ENCODE measurements around the gene FAM181B. TPM values are rescaled to one million over a fixed set of nuclear protein-coding genes. Genes with fewer than 3 reads are reported as not detected.

The FAM181B gene
- total RNA-seq, 2 donors from 2014 or later: 1.0 to 5.9 TPM

GRCh38 chr11:82711648-82712047, 22.0 kb downstream of the FAM181B start:
- Histone ChIP-seq H3K36me3 (replicated peaks in 1 of 2; ENCODE audit: insufficient read depth in 1 of 2, low read depth in 2 of 2) (no peaks in the 10 kb centered on the region), H3K4me1 (no peaks in the 10 kb centered on the region), H3K4me3 (no peak overlapping the region), H3K9me3 (no peaks in the 10 kb centered on the region), H3K27me3 (no peaks in the 10 kb centered on the region), H3K27ac (no peak overlapping the region)
- DNase-seq (no peak), ATAC-seq (no peak)
- intact Hi-C loops (cut with DNase I): no loop called here
- TF ChIP-seq, protein P1, sequence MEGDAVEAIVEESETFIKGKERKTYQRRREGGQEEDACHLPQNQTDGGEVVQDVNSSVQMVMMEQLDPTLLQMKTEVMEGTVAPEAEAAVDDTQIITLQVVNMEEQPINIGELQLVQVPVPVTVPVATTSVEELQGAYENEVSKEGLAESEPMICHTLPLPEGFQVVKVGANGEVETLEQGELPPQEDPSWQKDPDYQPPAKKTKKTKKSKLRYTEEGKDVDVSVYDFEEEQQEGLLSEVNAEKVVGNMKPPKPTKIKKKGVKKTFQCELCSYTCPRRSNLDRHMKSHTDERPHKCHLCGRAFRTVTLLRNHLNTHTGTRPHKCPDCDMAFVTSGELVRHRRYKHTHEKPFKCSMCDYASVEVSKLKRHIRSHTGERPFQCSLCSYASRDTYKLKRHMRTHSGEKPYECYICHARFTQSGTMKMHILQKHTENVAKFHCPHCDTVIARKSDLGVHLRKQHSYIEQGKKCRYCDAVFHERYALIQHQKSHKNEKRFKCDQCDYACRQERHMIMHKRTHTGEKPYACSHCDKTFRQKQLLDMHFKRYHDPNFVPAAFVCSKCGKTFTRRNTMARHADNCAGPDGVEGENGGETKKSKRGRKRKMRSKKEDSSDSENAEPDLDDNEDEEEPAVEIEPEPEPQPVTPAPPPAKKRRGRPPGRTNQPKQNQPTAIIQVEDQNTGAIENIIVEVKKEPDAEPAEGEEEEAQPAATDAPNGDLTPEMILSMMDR (IDR thresholded peaks at IDR 0.05): no peak
- TF ChIP-seq POLR2A (IDR thresholded peaks at IDR 0.05): no peak

- TF ChIP-seq POLR2A (IDR thresholded peaks at IDR 0.05): no peak
- TF ChIP-seq, protein P1 (IDR thresholded peaks at IDR 0.05): no peak
- 67 to 81% methylated on average over 5 of the region's 5 CpGs for WGBS, 2 donors
Observed at GRCh38 chr11:82703796-82704195, 29.9 kb downstream of the FAM181B start.

DNA sequence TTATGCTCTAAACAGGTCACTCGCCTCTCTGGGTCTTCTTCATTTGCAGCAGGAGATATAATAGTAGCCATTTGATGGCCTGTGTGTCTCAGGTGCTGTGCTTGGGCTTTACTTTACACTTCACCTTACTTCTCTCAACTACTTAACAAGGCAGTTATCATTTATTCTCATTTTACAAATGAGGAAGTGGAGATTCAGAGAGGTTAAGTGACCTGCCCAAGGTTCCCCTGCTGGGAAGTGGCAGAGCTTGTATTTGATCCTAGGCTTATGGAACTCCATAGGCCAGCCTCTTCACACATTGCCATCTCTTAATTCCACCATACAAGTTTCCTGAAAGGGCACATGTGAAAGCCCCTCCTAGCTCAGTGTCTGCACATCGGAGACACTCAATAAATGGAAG, 30.4 kb downstream of the FAM181B start:
- H3K4me3 ChIP-seq: no peak overlapping the region
- intact Hi-C loops (cut with DNase I): no loop called here
- H3K27ac ChIP-seq: no peak overlapping the region
- ATAC-seq (no peak), DNase-seq (no peak)
- TF ChIP-seq POLR2A (IDR thresholded peaks at IDR 0.05): no peak
- no peaks in the 10 kb centered on the region for H3K27me3 ChIP-seq
- H3K4me1 ChIP-seq: no peaks in the 10 kb centered on the region
- no peaks in the 10 kb centered on the region for H3K9me3 ChIP-seq
- H3K36me3 ChIP-seq (replicated peaks in 1 of 2; ENCODE audit: insufficient read depth in 1 of 2, low read depth in 2 of 2): no peaks in the 10 kb centered on the region
- 86 to 88% methylated on average over 2 of the region's 2 CpGs for WGBS, 2 donors

More at GRCh38 chr11:82703796-82704195, 29.9 kb downstream of the FAM181B start:
- Histone ChIP-seq H3K4me1 (no peaks in the 10 kb centered on the region), H3K9me3 (no peaks in the 10 kb centered on the region), H3K4me3 (no peak overlapping the region), H3K27me3 (no peaks in the 10 kb centered on the region), H3K36me3 (replicated peaks in 1 of 2; ENCODE audit: insufficient read depth in 1 of 2, low read depth in 2 of 2) (no peaks in the 10 kb centered on the region), H3K27ac (no peak overlapping the region)
- DNase-seq (no peak), ATAC-seq (no peak)
- intact Hi-C loops (cut with DNase I): no loop called here

DNA sequence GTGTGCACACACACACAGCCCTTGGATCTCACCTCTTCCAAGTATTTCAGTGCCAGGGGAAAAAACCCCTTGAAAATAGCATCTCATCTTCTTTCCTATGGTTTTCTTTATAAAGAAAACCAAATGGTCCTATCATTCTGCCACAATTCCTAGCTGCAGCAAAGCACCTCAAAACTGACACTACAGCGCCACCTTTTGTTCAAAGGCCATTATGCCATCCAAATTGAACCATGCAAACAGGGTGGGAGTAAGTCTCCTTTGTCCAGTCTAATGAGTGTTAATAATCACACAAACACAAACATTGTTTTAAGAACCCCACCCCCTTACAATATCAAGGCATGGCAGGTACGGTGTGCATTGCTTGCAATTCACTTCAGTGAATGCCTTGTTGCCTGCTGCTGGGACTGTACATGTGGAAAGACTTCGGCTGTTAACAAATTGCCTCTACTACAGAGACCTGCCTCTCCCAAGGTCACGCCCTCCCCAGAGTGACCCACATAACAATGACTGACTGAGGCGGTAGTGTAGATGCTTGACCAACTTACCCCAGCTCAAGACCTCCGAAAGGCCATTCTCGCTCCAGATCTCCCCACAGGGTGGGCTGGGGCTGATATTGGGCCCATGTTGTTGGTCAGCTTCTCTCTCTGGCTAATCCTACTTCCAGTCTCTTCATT, 31.7 kb downstream of the FAM181B start:
- 39 to 46% methylated on average over 7 of the region's 7 CpGs for WGBS, 2 donors
- Histone ChIP-seq H3K4me3 (no peak overlapping the region), H3K4me1 (no peaks in the 10 kb centered on the region), H3K36me3 (replicated peaks in 1 of 2; ENCODE audit: insufficient read depth in 1 of 2, low read depth in 2 of 2) (no peaks in the 10 kb centered on the region), H3K27me3 (no peaks in the 10 kb centered on the region), H3K9me3 (no peaks in the 10 kb centered on the region), H3K27ac (no peak overlapping the region)
- intact Hi-C loops (cut with DNase I): no loop called here
- DNase-seq (peak in 3 of 4 donors; percentile 24 to 41 (median 34)), ATAC-seq (no peak)
- TF ChIP-seq, protein P1 (IDR thresholded peaks at IDR 0.05): peak; percentile 13 to 52 (median 45)
- TF ChIP-seq POLR2A (IDR thresholded peaks at IDR 0.05): no peak

GRCh38 chr11:82698576-82699352, 34.9 kb downstream of the FAM181B start:
- H3K4me1 ChIP-seq: no peaks in the 10 kb centered on the region
- H3K27me3 ChIP-seq: no peaks in the 10 kb centered on the region
- no peaks in the 10 kb centered on the region for H3K9me3 ChIP-seq
- no peak overlapping the region for H3K27ac ChIP-seq
- DNase-seq: no peak
- TF ChIP-seq POLR2A (IDR thresholded peaks at IDR 0.05): no peak
- TF ChIP-seq, protein P1 (IDR thresholded peaks at IDR 0.05): no peak
- WGBS, 2 donors: 41 to 54% methylated on average over 6 of the region's 6 CpGs
- no peak overlapping the region for H3K4me3 ChIP-seq
- intact Hi-C loops (cut with DNase I): loop anchor here (10.0 kb wide), 1 partner anchor 1054 kb away; no protein-coding TSS in a partner anchor
- ATAC-seq: no peak
- H3K36me3 ChIP-seq (replicated peaks in 1 of 2; ENCODE audit: insufficient read depth in 1 of 2, low read depth in 2 of 2): no peaks in the 10 kb centered on the region
